ENCODE measurements around the gene FNIP2.
"Not testable (repeated sequence)": the region's sequence is repeated elsewhere in the genome, so short reads cannot be mapped to it uniquely, and the experiment has no call there.

DNA sequence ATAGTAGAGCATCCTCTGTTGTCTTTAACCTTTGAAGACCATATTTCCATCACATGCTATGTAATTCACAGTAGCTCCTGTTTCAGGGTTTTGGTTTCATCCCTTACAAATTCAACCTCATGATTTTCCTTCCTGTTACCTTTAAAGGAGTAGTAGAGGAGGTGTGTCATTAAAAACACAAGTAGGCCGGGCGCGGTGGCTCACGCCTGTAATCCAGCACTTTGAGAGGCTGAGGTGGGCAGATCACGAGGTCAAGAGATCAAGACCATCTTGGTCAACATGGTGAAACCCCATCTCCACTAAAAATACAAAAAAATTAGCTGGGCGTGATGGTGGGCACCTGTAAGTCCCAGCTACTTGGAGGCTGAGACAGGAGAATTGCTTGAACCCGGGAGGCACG lies 59.3 kb downstream of the FNIP2 start:
- TF ChIP-seq POLR2A, POLR2AphosphoS5 (IDR thresholded peaks at IDR 0.05): not testable (repeated sequence)
- TF ChIP-seq, protein P1, sequence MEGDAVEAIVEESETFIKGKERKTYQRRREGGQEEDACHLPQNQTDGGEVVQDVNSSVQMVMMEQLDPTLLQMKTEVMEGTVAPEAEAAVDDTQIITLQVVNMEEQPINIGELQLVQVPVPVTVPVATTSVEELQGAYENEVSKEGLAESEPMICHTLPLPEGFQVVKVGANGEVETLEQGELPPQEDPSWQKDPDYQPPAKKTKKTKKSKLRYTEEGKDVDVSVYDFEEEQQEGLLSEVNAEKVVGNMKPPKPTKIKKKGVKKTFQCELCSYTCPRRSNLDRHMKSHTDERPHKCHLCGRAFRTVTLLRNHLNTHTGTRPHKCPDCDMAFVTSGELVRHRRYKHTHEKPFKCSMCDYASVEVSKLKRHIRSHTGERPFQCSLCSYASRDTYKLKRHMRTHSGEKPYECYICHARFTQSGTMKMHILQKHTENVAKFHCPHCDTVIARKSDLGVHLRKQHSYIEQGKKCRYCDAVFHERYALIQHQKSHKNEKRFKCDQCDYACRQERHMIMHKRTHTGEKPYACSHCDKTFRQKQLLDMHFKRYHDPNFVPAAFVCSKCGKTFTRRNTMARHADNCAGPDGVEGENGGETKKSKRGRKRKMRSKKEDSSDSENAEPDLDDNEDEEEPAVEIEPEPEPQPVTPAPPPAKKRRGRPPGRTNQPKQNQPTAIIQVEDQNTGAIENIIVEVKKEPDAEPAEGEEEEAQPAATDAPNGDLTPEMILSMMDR (IDR thresholded peaks at IDR 0.05), result not testable (repeated sequence)

Measured in prostate gland (tissue), 2 donors.